Brain pericyte (primary cell): ENCODE data around the gene RAB11FIP3.
"Not testable (repeated sequence)": the region's sequence is repeated elsewhere in the genome, so short reads cannot be mapped to it uniquely, and the experiment has no call there.

Experiments
- DNase-seq: peaks from one replicate; pipeline ENCODE4 v3.0.0-alpha.2; 2012; ENCODE audit warnings: low read depth, low spot score

The RAB11FIP3 gene

GRCh38 chr16:467249-467871 lies 41.9 kb downstream of the RAB11FIP3 start:
- DNase-seq: not testable (repeated sequence)

GRCh38 chr16:468068-468821 lies 42.8 kb downstream of the RAB11FIP3 start:
- no peak for DNase-seq

GRCh38 chr16:469459-469858 lies 44.0 kb downstream of the RAB11FIP3 start:
- DNase-seq: not testable (repeated sequence)

GRCh38 chr16:470418-470817 lies 45.0 kb downstream of the RAB11FIP3 start:
- DNase-seq: no peak

GRCh38 chr16:471353-472198 lies 46.1 kb downstream of the RAB11FIP3 start:
- DNase-seq: no peak

- DNase-seq: no peak
These were observed 46.7 kb downstream of the RAB11FIP3 start for GRCh38 chr16:472199-472504.

- no peak for DNase-seq
These were observed 47.9 kb downstream of the RAB11FIP3 start for GRCh38 chr16:473046-474043.

GRCh38 chr16:474420-475122 lies 49.1 kb downstream of the RAB11FIP3 start:
- DNase-seq: no peak

- DNase-seq: no peak
These were observed 50.6 kb downstream of the RAB11FIP3 start for GRCh38 chr16:476039-476438.

- DNase-seq: no peak
These were observed 52.1 kb downstream of the RAB11FIP3 start for GRCh38 chr16:477301-478157.

GRCh38 chr16:478287-478686 lies 52.8 kb downstream of the RAB11FIP3 start:
- DNase-seq: not testable (repeated sequence)

- DNase-seq: no peak
These were observed 57.2 kb downstream of the RAB11FIP3 start for GRCh38 chr16:482468-483185.

- no peak for DNase-seq
These were observed 58.1 kb downstream of the RAB11FIP3 start for GRCh38 chr16:483341-484075.

GRCh38 chr16:489606-490005 lies 64.2 kb downstream of the RAB11FIP3 start:
- DNase-seq: no peak

GRCh38 chr16:490768-491167 lies 65.3 kb downstream of the RAB11FIP3 start:
- no peak for DNase-seq

- DNase-seq: no peak
These were observed 65.9 kb downstream of the RAB11FIP3 start for GRCh38 chr16:491220-491919.

GRCh38 chr16:492211-492875 lies 66.9 kb downstream of the RAB11FIP3 start:
- no peak for DNase-seq
